Adipose tissue (tissue), 3 donors: ENCODE results near the gene KCNQ1. TPM values are rescaled to one million over a fixed set of nuclear protein-coding genes. Genes with fewer than 3 reads are reported as not detected.

ENCODE experiments used
- H3K27ac ChIP-seq: one replicate; pipeline ENCODE4 v1.5.1; 2013; ENCODE audit warnings: low read depth, low read length
- WGBS, 3 donors: extraction: QIAGEN DNeasy Blood & Tissue Kit; methylation state at CpG; one replicate each; pipeline ENCODE4 v1.1.7; 2013; 5-methylcytosine and 5-hydroxymethylcytosine counted together
- polyA plus RNA-seq, 3 donors: library from polyadenylated mRNA; stranded (reverse); fragments of 200-250 nt; gene quantifications; one replicate each; pipeline ENCODE4 v1.2.3, GENCODE V29; 2013
- donor health status: healthy with polysubstance abuse.
- donor health status: Bipolar disorder and iron deficiency.
- donor health status: healthy.

KCNQ1 gene
- polyA plus RNA-seq, 3 donors: 4.8 to 28.1 (median 9.6) TPM

- H3K27ac ChIP-seq: no peak overlapping the region
- 81 to 83% (median 82%) methylated on average over 18 of the region's 18 CpGs for WGBS, 3 donors
Measured at GRCh38 chr11:2693271-2694261, 248.8 kb downstream of the KCNQ1 start.

- no peak overlapping the region for H3K27ac ChIP-seq
- 62 to 82% (median 67%) methylated on average over 7 of the region's 7 CpGs for WGBS, 3 donors
Measured at GRCh38 chr11:2694495-2694894, 249.7 kb downstream of the KCNQ1 start.

- WGBS, 3 donors: 76 to 84% (median 80%) methylated on average over 9 of the region's 9 CpGs
Measured at GRCh38 chr11:2694995-2695939, 250.5 kb downstream of the KCNQ1 start.

GRCh38 chr11:2696455-2696854 is 251.6 kb downstream of the KCNQ1 start:
- H3K27ac ChIP-seq: no peak overlapping the region
- 82 to 86% (median 83%) methylated on average over 5 of the region's 5 CpGs for WGBS, 3 donors

More at GRCh38 chr11:2694995-2695939, 250.5 kb downstream of the KCNQ1 start:
- H3K27ac ChIP-seq: no peak overlapping the region

GRCh38 chr11:2697866-2698265 is 253.1 kb downstream of the KCNQ1 start:
- WGBS, 3 donors: 31 to 44% (median 34%) methylated on average over 1 of the region's 1 CpG
- no peak overlapping the region for H3K27ac ChIP-seq

- WGBS, 3 donors: 47 to 55% (median 52%) methylated on average over 20 of the region's 20 CpGs
- H3K27ac ChIP-seq: no peak overlapping the region
Measured at GRCh38 chr11:2698386-2699184, 253.8 kb downstream of the KCNQ1 start.

GRCh38 chr11:2699185-2699530 is 254.3 kb downstream of the KCNQ1 start:
- 49 to 64% (median 58%) methylated on average over 31 of the region's 31 CpGs for WGBS, 3 donors

GRCh38 chr11:2699531-2700414 is 255.0 kb downstream of the KCNQ1 start, which contains the start of gene KCNQ1OT1:
KCNQ1OT1 (minus strand) TSS chr11:2699994.
- H3K27ac ChIP-seq: peak within 1 kb of the TSS; percentile 42
- 51 to 57% (median 54%) methylated on average over 76 to 98 of the region's 98 CpGs for WGBS, 3 donors

More at GRCh38 chr11:2699185-2699530, 254.3 kb downstream of the KCNQ1 start:
- H3K27ac ChIP-seq: no peak overlapping the region

GRCh38 chr11:2700415-2701211 is 255.8 kb downstream of the KCNQ1 start:
- H3K27ac ChIP-seq: peak overlapping the region; percentile 42
- 38 to 53% (median 44%) methylated on average over 48 to 52 of the region's 52 CpGs for WGBS, 3 donors

- 84 to 88% (median 85%) methylated on average over 7 of the region's 7 CpGs for WGBS, 3 donors
- no peak overlapping the region for H3K27ac ChIP-seq
Measured at GRCh38 chr11:2701230-2701629, 256.4 kb downstream of the KCNQ1 start.

- 94 to 95% (median 94%) methylated on average over 5 of the region's 5 CpGs for WGBS, 3 donors
- no peak overlapping the region for H3K27ac ChIP-seq
Measured at GRCh38 chr11:2701898-2702434, 257.2 kb downstream of the KCNQ1 start.

- no peak overlapping the region for H3K27ac ChIP-seq
- WGBS, 3 donors: 85 to 89% (median 86%) methylated on average over 17 of the region's 17 CpGs
Measured at GRCh38 chr11:2702771-2703362, 258.1 kb downstream of the KCNQ1 start.

GRCh38 chr11:2703363-2704141 is 258.7 kb downstream of the KCNQ1 start:
- 52 to 79% (median 54%) methylated on average over 16 of the region's 16 CpGs for WGBS, 3 donors
- no peak overlapping the region for H3K27ac ChIP-seq

GRCh38 chr11:2704356-2704755 is 259.5 kb downstream of the KCNQ1 start:
- H3K27ac ChIP-seq: no peak overlapping the region
- 93 to 95% (median 94%) methylated on average over 6 of the region's 6 CpGs for WGBS, 3 donors
